A549 (cell line): Measurements from ENCODE around the gene YPEL4. TPM values are rescaled to one million over a fixed set of nuclear protein-coding genes. Genes with fewer than 3 reads are reported as not detected.

Experiments used
- ATAC-seq, 2 experiments: fragments of 200-7000 bp in 1 of 2; fragments of >200 bp in 1 of 2; cut with Nextera tagmentation in 1 of 2; cut with Tn5 transposase in 1 of 2; 3 replicates each; pipeline versions ENCODE4 v1.8.0 to v1.9.1; 2018 to 2020; ENCODE audit warnings: mild to moderate bottlenecking in 1 of 2, moderate library complexity in 1 of 2
- CTCF ChIA-PET: fragments of 300-600 bp; sonication (Branson Sonifier 250); formaldehyde crosslinking; extraction: SDS; loops from one replicate; lab custom pipeline; 2021; ENCODE audit warnings: antibody characterized with exemption, inconsistent platforms; lab: Yijun Ruan, JAX
- POLR2A ChIA-PET: fragments of 350-600 bp; formaldehyde crosslinking; extraction: SDS; loops from one replicate; lab custom pipeline; 2021; ENCODE audit warnings: antibody characterized with exemption, inconsistent platforms; lab: Yijun Ruan, JAX
- DNase-seq, 2 experiments: peaks; one replicate each; pipeline versions ENCODE4 v3.0.0 to v3.0.0-alpha.2; 2011 to 2016; ENCODE audit warnings: low read depth in 1 of 2, low spot score in 1 of 2
- FAIRE-seq: peaks from 2 replicates; lab custom pipeline; 2011; peaks lifted over from hg19 to GRCh38; lab: Jason Lieb, UNC
- H3K27ac ChIP-seq, 2 experiments: fragments of >200 bp; sonication (Bioruptor Twin); formaldehyde crosslinking; 3 replicates each; pipeline ENCODE4 v1.5.1; 2016 to 2017
- H3K4me1 ChIP-seq: fragments of >200 bp; sonication (Bioruptor Twin); formaldehyde crosslinking; 3 replicates; pipeline ENCODE4 v1.6.1; 2016
- H3K4me2 ChIP-seq: fragments of >200 bp; sonication (Bioruptor Twin); formaldehyde crosslinking; 3 replicates; pipeline ENCODE4 v1.6.1; 2016
- H3K4me3 ChIP-seq: fragments of >200 bp; sonication (Bioruptor Twin); formaldehyde crosslinking; 3 replicates; pipeline ENCODE4 v1.5.1; 2016
- H3K9me3 ChIP-seq: fragments of >200 bp; sonication (Bioruptor Twin); formaldehyde crosslinking; 3 replicates; pipeline ENCODE4 v1.6.1; 2016
- BCL3 ChIP-seq: fragments of >200 bp; sonication (Bioruptor Twin); formaldehyde crosslinking; IDR thresholded peaks from 3 replicates; pipeline ENCODE4 v1.6.1; 2016
- BHLHE40 ChIP-seq: IDR thresholded peaks from 2 replicates; pipeline ENCODE4 v1.6.1; 2012; ENCODE audit warnings: low read depth, low read length, inconsistent platforms
- CBX8 ChIP-seq: fragments of 200-600 bp; sonication (generic); IDR thresholded peaks from 2 replicates; pipeline ENCODE4 v1.6.1; 2016
- CEBPB ChIP-seq, 2 experiments: fragments of >200 bp in 1 of 2; sonication (Bioruptor Twin) in 1 of 2; formaldehyde crosslinking in 1 of 2; IDR thresholded peaks; 2 replicates each; pipeline ENCODE4 v1.6.1; 2012 to 2016
- CHD2 ChIP-seq: fragments of 150-350 bp; IDR thresholded peaks from 2 replicates; pipeline ENCODE4 v1.6.1; 2014; ENCODE audit warnings: low read length; ENCODE audit not compliant: partially characterized antibody
- E2F6 ChIP-seq: IDR thresholded peaks from 2 replicates; pipeline ENCODE4 v1.6.1; 2012; ENCODE audit warnings: low read depth, borderline replicate concordance
- EHF ChIP-seq: fragments of 250-450 bp; sonication (Bioruptor Pico); IDR thresholded peaks from 2 replicates; pipeline ENCODE4 v1.5.0; 2020; ENCODE audit warnings: mild to moderate bottlenecking
- ELK1 ChIP-seq: fragments of 150-350 bp; IDR thresholded peaks from 2 replicates; pipeline ENCODE4 v1.6.1; 2014; ENCODE audit warnings: low read depth, mild to moderate bottlenecking, low read length
- EP300 ChIP-seq, 2 experiments: fragments of >200 bp; sonication (Bioruptor Twin); formaldehyde crosslinking; IDR thresholded peaks; 2 replicates in 1 of 2; 3 replicates in 1 of 2; pipeline ENCODE4 v1.6.1; 2016 to 2017
- FOSB ChIP-seq: fragments of 250-450 bp; sonication (Bioruptor Pico); IDR thresholded peaks from 2 replicates; pipeline ENCODE4 v1.5.0; 2020; ENCODE audit warnings: mild to moderate bottlenecking, moderate library complexity
- GATA3 ChIP-seq: IDR thresholded peaks from 2 replicates; pipeline ENCODE4 v1.6.1; 2012; ENCODE audit warnings: borderline replicate concordance
- HES2 ChIP-seq: fragments of >200 bp; sonication (Bioruptor Twin); formaldehyde crosslinking; IDR thresholded peaks from 2 replicates; pipeline ENCODE4 v1.6.1; 2016
- HMGXB4 ChIP-seq: fragments of 250-450 bp; sonication (Bioruptor Pico); IDR thresholded peaks from 2 replicates; pipeline ENCODE4 v1.5.0; 2021; ENCODE audit warnings: mild to moderate bottlenecking, moderate library complexity, borderline replicate concordance
- HOXB13 ChIP-seq: fragments of 250-450 bp; sonication (Bioruptor Pico); IDR thresholded peaks from 2 replicates; pipeline ENCODE4 v1.5.0; 2020; ENCODE audit warnings: low read depth, mild to moderate bottlenecking, moderate library complexity
- HOXB5 ChIP-seq: fragments of 250-450 bp; sonication (Bioruptor Pico); IDR thresholded peaks from 2 replicates; pipeline ENCODE4 v1.5.0; 2020; ENCODE audit warnings: mild to moderate bottlenecking, moderate library complexity
- JUN ChIP-seq, 2 experiments: fragments of >200 bp; sonication (Bioruptor Twin); formaldehyde crosslinking; IDR thresholded peaks; 2 replicates in 1 of 2; 3 replicates in 1 of 2; pipeline ENCODE4 v1.6.1; 2016 to 2017
- JUNB ChIP-seq: fragments of >200 bp; sonication (Bioruptor Twin); formaldehyde crosslinking; IDR thresholded peaks from 2 replicates; pipeline ENCODE4 v1.6.1; 2016
- KDM1A ChIP-seq: fragments of 200-600 bp; sonication (generic); IDR thresholded peaks from 2 replicates; pipeline ENCODE4 v1.6.1; 2016; ENCODE audit warnings: low read depth, mild to moderate bottlenecking
- KDM5A ChIP-seq: fragments of 200-600 bp; sonication (generic); IDR thresholded peaks from 2 replicates; pipeline ENCODE4 v1.6.1; 2016; ENCODE audit warnings: antibody characterized with exemption, mild to moderate bottlenecking
- MAFK ChIP-seq: fragments of 450-650 bp; IDR thresholded peaks from 2 replicates; pipeline ENCODE4 v1.6.1; 2014; ENCODE audit not compliant: partially characterized antibody
- MAX ChIP-seq: IDR thresholded peaks from 2 replicates; pipeline ENCODE4 v1.6.1; 2012
- MAZ ChIP-seq: fragments of 150-350 bp; IDR thresholded peaks from 2 replicates; pipeline ENCODE4 v1.6.1; 2014; ENCODE audit warnings: antibody characterized with exemption, low read depth, low read length, borderline replicate concordance
- NFE2L2 ChIP-seq: fragments of 150-350 bp; conservative IDR thresholded peaks from 2 replicates; pipeline ENCODE4 v1.6.1; 2014; ENCODE audit warnings: low read length
- NR3C1 ChIP-seq: fragments of >200 bp; sonication (Bioruptor Twin); formaldehyde crosslinking; IDR thresholded peaks from 3 replicates; pipeline ENCODE4 v1.6.1; 2017
- PBX3 ChIP-seq: IDR thresholded peaks from 2 replicates; pipeline ENCODE4 v1.6.1; 2012
- PHF8 ChIP-seq: fragments of 200-600 bp; sonication (generic); IDR thresholded peaks from 2 replicates; pipeline ENCODE4 v1.6.1; 2016; ENCODE audit warnings: low read depth, mild to moderate bottlenecking, antibody characterized with exemption, moderate library complexity, borderline replicate concordance
- POLR2A ChIP-seq: IDR thresholded peaks from 2 replicates; pipeline ENCODE4 v1.6.1; 2012; ENCODE audit warnings: mild to moderate bottlenecking, low read length
- RNF2 ChIP-seq: fragments of 200-600 bp; sonication (generic); IDR thresholded peaks from 2 replicates; pipeline ENCODE4 v1.6.1; 2016; ENCODE audit warnings: low read depth, mild to moderate bottlenecking, antibody characterized with exemption, moderate library complexity, borderline replicate concordance
- USF2 ChIP-seq: fragments of 450-650 bp; IDR thresholded peaks from 2 replicates; pipeline ENCODE4 v1.6.1; 2014; ENCODE audit warnings: antibody characterized with exemption
- ZSCAN20 ChIP-seq: fragments of 250-450 bp; sonication (Bioruptor Pico); IDR thresholded peaks from 2 replicates; pipeline ENCODE4 v1.8.0; 2022; ENCODE audit warnings: mild to moderate bottlenecking, moderate library complexity
- WGBS: methylation state at CpG from one replicate; pipeline ENCODE4 v1.1.6; 2017; ENCODE audit errors: missing lambda C conversion rate; 5-methylcytosine and 5-hydroxymethylcytosine counted together
- polyA plus RNA-seq, 4 experiments: library from polyadenylated mRNA; depleted of rRNA in 3 of 4; stranded (reverse); fragments of >200 nt; fragmentation: RNase III in 1 of 4; extraction: RNeasy Plus Mini Kit Qiagen cat#74134 plus additional on column Dnase treatment in 1 of 4; gene quantifications; 2 replicates in 3 of 4; 3 replicates in 1 of 4; pipeline ENCODE4 v1.2.3, GENCODE V29; 2011 to 2017

YPEL4 gene
- polyA plus RNA-seq, 2 of the 4 experiments (the other 2 are of a cell fraction), result 0.04 to 0.06 TPM

- Histone ChIP-seq H3K9me3 (no peaks in the 10 kb centered on the region), H3K4me3 (peak overlapping the region; percentile 86), H3K4me2 (peak overlapping the region; percentile 83), H3K4me1 (peaks cover 18% of the 10 kb centered on the region), H3K27ac (peak overlapping the region; percentile 96)
- no peak for TF ChIP-seq RNF2
- TF ChIP-seq NFE2L2, result no peak
- no peak for TF ChIP-seq HES2
- no peak for TF ChIP-seq ZSCAN20 (CRISPR knock-in tag)
- no peak for TF ChIP-seq HOXB5 (CRISPR knock-in tag)
- TF ChIP-seq FOSB (CRISPR knock-in tag), result no peak
- peak in 1 of 2 experiments; percentile 47; a peak in 2 of 5 replicates for TF ChIP-seq JUN (IDR thresholded peaks at IDR 0.05)
- TF ChIP-seq BCL3, result 0 out of 3 replicates have a peak, but pooled peaks have one; percentile 33
- no peak for TF ChIP-seq EP300 (IDR thresholded peaks at IDR 0.05)
- peak; percentile 69 for TF ChIP-seq GATA3
- peak; percentile 62; the same call in 1 of the 2 replicates for TF ChIP-seq MAX
- TF ChIP-seq PBX3, result peak; percentile 93
- peak; percentile 56; the same call in 1 of the 2 replicates for TF ChIP-seq KDM5A
- TF ChIP-seq CHD2, result no peak
- no peak for TF ChIP-seq MAFK
- no peak for TF ChIP-seq EHF (CRISPR knock-in tag)
- peak; percentile 20; the same call in 1 of the 2 replicates for TF ChIP-seq MAZ
- no peak for TF ChIP-seq NR3C1
- no peak for TF ChIP-seq ELK1
- TF ChIP-seq CEBPB (IDR thresholded peaks at IDR 0.05), result peak in 1 of 2 experiments; percentile 59; a peak in 1 of 4 replicates
- no peak for TF ChIP-seq KDM1A
- TF ChIP-seq USF2, result no peak
- no peak for TF ChIP-seq HOXB13
- no peak for TF ChIP-seq HMGXB4 (CRISPR knock-in tag)
- 0 out of 2 replicates have a peak, but pooled peaks have one; percentile 36 for TF ChIP-seq E2F6
- peak; percentile 74 for TF ChIP-seq POLR2A
- TF ChIP-seq CBX8, result no peak
- peak; percentile 66; the same call in 1 of the 2 replicates for TF ChIP-seq BHLHE40
- TF ChIP-seq PHF8, result peak; percentile 68; the same call in 1 of the 2 replicates
- no peak for TF ChIP-seq JUNB
- 2% methylated on average over 25 of the region's 29 CpGs for WGBS
- ChIA-PET POLR2A (interaction anchor here (2.5 kb wide), 1 partner anchor 74 kb away, joined by 8 read pairs; the partner anchor contains the start of gene SELENOH), CTCF (interaction anchor here (0.6 to 1.3 kb wide), 7 partner anchors 9 to 1504 kb away, joined by 3 to 5 read pairs (median 3); partner anchors contain the start of gene DTX4)
- peak; percentile 96 to 99 for DNase-seq
- no peak for FAIRE-seq
- ATAC-seq, result peak; percentile 82 to 85
Observed at GRCh38 chr11:57667117-57667735, 17.5 kb upstream of the YPEL4 start.
